ENCODE data around the gene LRRC32.

- TF ChIP-seq BHLHE40 (IDR thresholded peaks at IDR 0.05; ENCODE audit: borderline replicate concordance) (no peak), SP1 (IDR thresholded peaks at IDR 0.05) (no peak), ELF4 (IDR thresholded peaks at IDR 0.05) (no peak), FOXK2 (IDR thresholded peaks at IDR 0.05) (no peak), CTBP1 (IDR thresholded peaks at IDR 0.05; ENCODE audit: borderline replicate concordance) (no peak), TARDBP (IDR thresholded peaks at IDR 0.05) (no peak), SUZ12 (IDR thresholded peaks at IDR 0.05) (no peak), LEF1 (IDR thresholded peaks at IDR 0.05; ENCODE audit: borderline replicate concordance) (no peak), ZNF384 (IDR thresholded peaks at IDR 0.05) (no peak), PKNOX1 (IDR thresholded peaks at IDR 0.05) (no peak), FOXM1 (IDR thresholded peaks at IDR 0.05; ENCODE audit: borderline replicate concordance) (no peak), FOXA1 (IDR thresholded peaks at IDR 0.05) (no peak)
These were observed 49.1 kb downstream of the LRRC32 start for GRCh38 chr11:76621466-76621865.

Data from HEK293T (cell line).